Activated T-cell treated with anti-CD3 and anti-CD28 coated beads, Interleukin-2, amount 50 U/mL, for 1 hour (primary cell): ENCODE results near the gene CCDC34.

Experiments used
- DNase-seq: peaks from one replicate; pipeline ENCODE4 v3.0.0-alpha.2; 2020

The CCDC34 gene

DNA sequence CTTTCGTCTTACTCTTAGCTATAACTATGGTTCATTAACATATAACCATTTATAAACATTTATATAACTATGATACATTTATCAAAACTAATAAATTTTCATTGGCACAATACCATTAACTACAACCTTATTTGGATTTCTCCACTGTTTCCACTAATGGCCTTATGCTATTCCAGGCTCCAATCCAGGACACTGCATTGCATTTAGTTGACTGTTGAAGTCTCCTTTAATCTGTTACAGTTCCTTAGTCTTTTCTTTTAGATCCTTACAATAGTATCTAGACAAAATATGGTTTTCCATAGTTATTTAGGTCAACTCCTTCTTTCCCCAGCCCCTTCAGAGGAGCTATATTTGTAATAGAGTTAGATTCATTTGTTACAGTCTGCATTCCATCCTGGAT is 47.2 kb downstream of the CCDC34 start:
- no peak for DNase-seq

DNA sequence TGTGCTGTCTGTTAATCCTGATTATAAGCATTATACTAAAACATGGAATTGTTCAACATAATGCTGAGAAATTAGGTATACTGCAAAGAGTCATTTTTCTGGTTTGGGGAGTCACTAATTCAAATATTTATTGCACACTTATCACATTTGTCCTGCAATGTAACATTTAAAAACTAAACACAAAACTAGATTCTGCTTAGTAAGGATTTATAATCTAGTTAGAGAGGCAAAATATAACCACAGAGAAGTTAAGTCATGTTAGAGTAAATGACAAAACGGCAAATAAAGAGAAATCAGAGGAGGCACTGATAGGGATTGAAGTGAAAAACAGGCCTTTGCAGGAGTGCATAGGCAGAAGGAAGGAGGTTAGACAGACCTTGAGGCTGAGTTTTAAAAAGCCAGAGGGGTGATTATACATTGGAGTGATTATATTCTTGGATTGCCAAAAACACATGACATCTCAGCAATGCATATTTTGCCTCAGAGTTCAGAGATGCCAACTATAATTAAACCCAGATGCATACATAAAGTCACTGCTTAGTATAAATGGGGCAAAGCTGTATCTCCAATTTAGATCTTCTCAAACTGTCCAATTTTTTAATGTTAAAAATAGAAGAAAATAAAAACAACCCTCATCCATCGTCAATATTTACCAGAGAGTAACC is 49.7 kb downstream of the CCDC34 start:
- DNase-seq, result no peak

DNA sequence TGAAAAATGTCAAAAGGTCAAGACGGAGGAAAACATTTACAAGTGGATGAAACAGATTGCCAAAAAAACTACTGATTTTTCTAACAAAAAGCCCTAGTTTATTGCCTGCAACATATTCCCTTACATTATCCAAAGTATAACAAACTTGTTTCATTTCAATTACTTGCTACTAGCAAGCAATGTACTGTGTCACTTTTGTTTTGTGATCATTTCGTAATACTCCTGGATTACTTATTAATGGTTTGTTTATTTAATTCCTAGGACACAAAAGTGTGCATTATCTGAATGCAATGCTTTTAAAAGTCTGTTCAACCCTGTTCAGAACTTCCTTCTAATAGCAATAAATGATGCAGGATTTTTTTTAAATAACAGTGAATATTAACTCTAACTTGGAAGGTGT is 50.9 kb downstream of the CCDC34 start:
- DNase-seq, result no peak

DNA sequence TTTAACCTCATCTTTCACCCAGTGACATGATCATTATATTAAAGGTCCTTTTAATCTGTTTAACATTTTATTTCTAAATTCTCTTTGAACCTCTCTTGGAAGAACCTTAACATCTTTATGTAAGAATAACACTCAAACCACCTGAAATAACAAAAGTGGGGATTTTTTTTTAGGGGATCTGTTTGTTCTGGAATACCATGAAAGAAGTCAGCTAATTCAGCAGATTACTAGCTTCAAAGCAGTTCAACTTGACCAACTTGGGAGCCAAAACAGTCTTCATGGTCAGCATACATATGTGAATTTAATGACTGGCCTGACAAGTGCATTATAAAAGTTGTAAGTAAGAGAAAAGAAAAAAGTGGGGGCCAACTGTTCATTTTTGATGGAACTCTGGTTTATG is 52.3 kb downstream of the CCDC34 start:
- DNase-seq, result no peak

DNA sequence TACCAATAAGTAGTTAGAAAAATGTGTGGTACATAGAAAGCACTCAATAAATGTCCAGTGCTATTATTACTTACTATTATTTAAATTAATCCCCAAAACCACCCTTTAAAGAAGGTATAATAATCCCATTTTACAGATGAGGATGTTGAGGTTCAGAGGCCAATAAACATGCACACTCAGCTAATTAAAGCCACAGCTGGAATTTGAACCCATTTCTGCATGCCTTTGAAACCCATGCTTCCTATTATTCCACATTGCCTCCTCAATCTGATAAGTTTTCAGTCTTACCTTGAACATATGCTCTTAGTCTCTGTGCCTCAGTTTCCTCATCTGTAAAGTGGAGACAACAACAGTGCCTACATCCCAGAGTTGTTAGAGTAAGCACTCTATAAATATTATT is 52.8 kb downstream of the CCDC34 start:
- DNase-seq, result no peak

DNA sequence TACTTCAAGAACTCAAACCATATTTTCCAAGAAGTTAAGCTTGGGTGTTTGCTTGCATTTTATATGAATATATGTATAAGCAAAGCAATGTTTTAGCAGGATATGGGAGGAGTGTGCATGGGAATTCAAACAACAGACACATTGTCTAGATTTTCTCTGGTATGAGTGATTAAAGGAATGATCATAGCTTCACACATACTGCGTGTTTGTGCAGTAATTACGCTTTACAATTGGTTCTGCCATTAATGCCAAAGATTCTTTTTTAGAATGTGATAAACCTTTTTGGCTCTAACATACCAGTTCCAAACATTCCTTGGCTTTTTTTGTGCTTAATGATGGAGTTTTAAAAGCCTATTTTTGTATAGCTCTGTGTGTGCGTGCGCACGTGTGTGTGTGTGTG is 54.0 kb downstream of the CCDC34 start:
- no peak for DNase-seq

DNA sequence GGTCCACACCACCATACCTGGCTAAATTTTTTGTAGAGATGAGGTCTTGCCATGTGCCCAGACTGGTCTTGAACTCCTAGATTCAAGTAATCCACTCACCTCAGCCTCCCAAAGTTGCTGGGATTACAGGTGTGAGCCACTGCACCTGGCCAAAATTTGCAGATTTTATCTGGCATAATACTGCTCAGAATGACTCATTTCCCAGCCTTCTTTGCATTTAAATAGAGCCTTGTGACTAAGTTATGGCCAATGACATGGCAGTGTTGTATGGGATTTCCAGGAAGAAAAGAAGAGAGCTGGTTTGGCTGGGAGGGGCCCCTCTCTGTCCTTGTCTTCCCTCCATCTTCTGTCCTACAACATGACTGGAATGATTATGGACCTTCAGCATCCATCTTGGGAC is 55.8 kb downstream of the CCDC34 start:
- DNase-seq, result no peak

DNA sequence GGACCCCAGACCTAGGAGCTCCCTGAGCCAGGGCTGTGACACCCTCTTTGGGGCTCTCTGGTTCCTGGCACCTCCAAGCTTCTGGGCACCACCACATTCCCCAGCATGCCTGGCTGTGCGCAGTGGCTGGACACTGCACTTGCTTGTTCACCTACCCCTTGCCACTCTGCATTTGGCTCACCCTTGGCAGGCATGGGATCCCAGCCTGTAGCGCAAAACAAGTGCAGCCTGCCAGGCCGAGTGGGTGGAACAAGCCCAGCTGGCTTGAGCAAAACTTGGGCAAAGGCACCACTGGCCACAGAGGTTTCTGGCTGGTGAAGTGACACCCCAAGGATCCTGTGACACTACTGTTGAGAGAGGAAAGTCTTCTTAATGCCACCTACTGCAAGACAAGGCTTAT is 57.3 kb downstream of the CCDC34 start:
- no peak for DNase-seq

DNA sequence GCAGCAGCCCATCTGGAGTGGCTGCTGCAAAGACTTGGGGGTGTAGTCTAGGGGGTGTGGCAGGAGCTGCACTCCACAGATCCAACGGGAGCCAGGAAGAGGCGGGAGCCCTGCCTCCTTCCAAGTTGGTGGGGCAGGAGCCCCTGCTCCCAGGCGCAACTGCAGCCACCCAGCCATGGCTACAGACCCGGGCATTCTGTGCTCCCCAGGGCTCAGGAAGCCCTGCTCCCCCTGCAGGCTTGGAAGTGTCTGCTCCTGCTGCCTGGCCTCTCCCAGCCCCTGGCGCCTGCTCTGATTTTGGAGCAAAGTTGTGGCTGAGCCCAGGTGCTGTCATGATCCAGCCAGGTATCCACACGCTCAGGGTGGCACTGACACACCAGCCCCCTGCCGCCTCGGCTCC is 58.5 kb downstream of the CCDC34 start:
- DNase-seq, result no peak

DNA sequence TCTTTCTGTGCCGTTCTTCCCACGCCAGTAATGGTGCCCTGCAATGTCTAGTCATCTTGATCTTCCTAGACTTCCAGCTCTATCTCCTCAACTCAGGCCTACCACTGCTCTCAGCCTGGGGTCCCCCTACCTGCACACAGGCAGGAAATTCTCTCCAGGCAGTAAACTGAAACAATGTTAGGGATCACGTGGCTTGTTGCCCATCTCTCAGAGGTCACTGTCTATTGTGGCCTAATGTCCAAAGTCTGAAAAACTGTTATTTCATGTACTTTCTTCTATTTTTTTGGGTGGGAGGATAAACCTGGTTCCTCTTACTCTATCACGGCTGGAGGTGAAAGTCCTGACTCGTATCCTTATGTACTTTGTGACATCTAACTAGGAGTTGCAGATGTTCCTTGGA is 59.1 kb downstream of the CCDC34 start:
- DNase-seq, result no peak

DNA sequence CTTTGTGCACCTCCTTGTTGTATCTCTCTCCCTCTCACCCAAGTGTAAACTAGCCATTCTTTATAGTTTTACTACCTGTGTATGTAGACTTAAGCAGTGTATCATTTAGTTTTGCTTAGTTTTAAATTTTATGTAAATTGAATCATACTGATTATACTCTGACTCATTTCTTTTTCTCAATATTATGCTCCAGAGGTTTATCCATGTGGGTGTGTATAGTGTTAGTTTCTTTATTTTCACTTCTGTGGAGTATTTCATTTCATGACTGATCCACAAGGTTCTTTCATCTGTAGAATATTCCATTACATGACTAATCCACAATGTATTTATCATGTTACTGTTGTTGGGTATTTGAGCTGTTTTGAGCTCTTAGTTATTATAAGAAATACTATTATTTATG is 62.0 kb downstream of the CCDC34 start:
- DNase-seq, result no peak

DNA sequence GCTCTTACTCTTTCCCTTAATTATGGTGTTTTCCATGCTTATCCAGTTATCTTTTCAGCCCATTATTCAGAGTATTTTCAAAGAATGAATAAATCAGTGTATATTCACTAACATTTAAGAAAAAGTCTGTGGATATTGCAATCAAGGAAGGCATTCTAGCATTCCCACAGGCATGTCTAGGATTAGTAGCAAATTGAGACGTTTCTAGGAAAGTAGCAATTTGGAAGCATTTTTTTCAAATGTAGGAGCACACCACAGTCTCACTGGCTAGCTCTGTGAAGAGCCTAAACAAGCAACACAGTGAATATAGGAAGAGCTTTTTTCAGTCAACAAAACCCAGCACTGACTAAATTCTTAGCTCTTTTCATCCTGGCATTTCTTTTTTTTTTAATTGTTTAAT is 65.4 kb downstream of the CCDC34 start:
- no peak for DNase-seq

DNA sequence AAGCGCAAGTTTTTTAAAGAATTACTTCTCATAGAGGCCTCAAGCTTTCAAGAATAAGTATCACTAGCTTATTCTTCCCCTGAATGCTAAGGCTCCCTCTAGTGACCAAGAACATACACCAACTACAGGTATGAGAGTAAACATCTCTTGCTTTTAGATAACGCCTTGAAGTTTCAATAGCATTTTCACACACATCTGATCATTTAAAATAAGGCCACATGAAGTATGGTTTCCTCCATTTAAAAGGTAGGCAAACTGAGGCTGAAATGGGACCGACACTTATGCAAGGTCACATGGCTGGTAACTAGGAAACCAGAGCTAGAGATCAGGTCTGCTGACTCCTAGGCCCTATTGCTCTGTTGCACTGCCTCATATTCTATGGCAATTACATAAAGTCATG is 66.5 kb downstream of the CCDC34 start:
- no peak for DNase-seq

DNA sequence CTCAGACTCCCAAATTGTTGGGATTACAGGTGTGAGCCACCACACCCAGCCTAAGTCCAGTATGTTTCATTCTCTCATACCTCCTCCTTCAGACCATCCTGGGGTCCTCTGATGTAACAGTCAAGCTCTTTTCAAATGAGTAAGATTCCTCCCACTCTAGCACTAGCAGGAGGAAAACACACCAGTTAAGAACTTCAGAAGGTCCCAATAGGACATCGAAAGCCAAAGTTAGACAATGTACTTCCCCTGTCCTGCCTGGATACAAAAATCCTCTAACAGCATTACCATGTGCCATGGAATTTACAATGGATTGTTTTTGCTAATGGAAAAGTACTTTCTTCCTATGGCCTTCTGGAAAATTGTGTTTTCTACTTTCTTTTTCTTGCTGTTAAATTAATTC is 67.1 kb downstream of the CCDC34 start:
- DNase-seq, result no peak

DNA sequence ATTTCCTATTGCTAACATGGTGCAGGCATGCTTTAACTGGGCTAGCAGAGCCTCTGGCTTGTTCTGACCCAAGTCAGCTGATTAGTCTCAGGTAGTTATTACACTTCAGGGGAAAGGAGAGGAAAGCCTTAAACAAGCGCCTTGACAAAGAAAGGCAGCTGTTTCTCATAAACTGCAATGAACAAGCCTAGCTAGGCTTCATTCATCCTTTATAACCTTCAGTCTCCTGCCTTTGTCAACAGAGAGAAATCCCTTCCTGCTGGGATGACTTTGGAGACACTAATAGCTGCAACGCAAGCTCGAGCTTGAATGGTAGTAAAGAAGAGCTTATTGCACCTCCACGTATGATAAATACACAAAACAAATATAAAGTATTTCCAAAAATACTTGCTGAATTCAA is 68.4 kb downstream of the CCDC34 start:
- no peak for DNase-seq

DNA sequence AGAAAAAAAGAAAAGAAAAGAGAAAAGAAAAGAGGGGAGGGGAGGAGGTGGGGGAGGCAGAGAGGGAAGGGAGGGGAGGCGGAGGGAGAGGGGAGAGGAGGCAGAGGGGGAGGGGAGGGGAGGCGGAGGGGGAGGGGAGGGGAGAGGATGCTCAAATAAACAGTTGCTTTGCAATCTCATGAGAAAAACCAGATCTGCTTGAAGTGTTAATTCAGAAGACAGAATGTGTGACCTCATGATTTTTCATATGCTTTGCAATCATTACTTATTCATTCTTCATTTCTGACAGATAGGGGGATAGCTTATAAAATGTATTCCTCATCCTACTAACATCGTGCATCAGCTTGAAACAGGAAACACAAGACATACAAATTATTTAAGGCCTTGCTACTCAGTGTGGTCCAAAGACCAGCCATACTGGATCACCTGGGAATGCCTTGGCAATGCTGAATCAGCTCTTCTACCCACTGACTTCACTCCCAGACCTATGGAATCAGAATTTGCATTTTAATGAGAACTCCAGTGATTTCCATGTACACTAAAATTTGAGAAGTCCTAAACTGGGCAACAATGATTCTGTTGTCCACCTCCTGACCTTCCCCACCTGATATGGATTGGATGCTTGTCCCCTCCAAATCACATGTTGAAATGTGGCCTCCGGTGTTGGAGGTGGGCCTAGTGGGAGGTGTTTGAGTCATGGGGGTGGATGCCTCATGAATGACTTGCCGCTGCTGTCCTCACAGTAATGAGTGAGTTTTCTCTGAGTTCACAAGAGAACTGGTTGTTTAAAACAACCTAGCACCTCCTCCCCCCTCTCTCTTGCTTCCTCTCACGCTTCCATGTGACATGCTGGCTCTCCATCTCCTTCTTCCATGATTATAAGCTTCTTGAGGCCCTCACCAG is 69.2 kb downstream of the CCDC34 start:
- no peak for DNase-seq

DNA sequence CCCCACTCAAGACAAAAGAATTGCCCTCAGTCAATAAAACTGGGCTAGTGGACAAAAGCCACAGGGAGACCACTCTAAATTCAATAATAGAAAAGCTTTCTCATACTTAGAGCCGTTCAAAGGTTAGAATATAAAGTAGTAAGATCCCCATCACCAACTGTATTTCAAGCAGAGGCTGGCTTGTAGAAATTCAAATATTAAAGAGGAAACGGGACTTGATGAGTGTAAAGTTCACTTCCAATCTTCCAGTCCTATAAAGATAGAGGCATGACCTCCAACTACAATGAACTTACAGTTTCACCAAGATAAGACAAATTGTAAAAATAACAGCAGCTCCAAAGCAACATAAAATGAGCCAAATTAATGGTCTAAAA is 70.4 kb downstream of the CCDC34 start:
- no peak for DNase-seq

DNA sequence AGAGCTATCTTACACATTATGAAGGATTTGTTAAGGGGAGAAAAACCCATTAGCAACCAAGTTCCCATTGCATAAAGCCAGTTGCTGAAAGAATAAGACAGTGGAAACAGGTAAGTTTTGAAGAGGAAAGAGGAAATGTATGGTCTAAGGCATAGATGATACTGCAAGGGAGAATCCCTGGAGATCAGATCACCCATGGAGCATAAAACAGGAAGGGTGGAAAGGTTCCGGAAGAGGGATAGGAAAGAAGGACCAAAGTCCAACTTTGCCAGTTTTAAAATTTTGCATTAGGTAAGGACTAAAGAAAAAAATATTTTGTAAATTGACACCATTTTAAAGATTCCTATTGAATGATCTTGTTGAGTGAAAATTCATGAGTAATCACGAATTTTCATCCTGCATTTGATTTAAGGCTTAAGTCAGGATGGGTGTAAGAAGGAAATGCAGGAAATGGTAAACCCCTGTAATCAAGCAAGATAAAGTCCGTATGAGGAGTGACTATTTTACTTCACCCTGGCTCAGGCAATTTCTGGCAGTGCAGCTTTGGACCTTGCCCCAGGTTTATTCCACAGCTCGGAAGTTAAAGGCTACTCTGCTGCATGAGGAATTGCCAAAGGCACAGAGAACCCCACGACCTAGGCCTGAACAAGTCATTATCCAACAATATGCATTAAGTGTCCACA is 70.9 kb downstream of the CCDC34 start:
- no peak for DNase-seq

DNA sequence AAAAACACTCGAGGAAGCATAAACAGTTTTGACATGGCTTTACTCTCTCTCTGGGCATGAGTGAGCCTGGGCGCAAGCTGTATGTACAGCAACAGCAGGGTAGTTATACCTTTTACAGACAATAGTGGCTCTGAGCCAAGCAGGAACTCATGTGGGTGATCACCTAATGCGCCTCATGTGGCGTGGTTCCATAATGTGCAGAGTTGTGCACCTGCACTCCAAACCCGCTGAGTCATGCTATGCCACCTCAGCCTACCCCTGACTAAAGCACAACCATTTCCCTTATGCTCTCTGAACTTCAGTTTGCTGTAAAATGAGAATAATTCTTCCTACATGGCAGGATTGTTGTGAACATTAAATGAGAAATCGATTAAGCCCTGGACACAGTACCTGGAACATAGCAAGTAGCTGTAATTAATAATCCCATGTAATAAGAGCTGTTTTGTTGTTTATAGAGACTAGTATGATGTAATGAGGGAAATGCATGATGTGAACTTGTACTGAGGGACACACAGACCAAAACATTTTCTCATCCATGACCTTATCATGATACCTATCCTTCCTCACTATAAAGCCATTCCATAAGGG is 71.6 kb downstream of the CCDC34 start:
- no peak for DNase-seq

DNA sequence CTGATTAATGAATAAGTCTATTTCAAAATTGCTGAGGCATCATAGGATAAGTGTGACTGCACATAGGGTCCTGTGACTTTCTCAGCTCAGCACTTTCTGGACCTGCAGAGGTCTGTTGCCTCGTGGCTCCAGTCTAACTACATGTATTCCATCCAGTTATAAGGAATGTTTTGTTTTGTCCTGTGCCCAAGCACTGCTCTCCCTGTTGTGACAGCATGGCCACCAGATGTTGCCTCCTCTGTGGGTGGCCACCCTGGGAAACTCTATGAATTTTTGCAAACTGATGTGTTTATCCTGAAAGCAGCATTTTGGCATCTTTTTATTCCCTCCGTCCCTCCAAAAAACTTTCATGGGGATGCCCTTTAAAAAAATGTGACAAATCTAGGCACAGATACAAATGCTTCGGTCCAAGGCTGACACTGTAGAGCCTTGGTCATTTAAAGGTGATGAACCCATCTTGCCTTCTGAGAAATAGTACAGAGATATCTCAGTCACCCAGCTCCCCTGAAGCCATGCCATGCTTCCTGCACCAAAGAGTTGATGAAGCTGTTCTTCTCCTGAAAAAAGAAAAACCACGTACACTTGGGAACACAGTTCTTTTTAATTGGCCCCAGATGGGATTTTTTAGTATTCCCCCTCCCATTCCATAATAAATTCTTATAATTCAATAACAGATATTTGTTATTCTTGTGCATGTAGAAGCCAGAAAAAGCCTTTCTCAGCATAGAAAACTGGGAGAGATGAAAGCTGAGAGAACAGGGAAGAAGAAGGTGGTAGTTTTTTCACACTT is 72.6 kb downstream of the CCDC34 start:
- DNase-seq, result no peak
